Measurements from ENCODE around the gene CPZ.

GRCh38 chr4:8614365-8615193 is 22.0 kb downstream of the CPZ start:
- TF ChIP-seq CTCF (conservative IDR thresholded peaks at IDR 0.05; ENCODE audit: low read depth, low read length) (no peak), RAD21 (IDR thresholded peaks at IDR 0.05; ENCODE audit: low read length) (no peak), MAFK (IDR thresholded peaks at IDR 0.05; ENCODE audit: low read depth, low read length) (no peak), POLR2A (IDR thresholded peaks at IDR 0.05; ENCODE audit: low read depth, low read length) (no peak), CEBPB (IDR thresholded peaks at IDR 0.05; ENCODE audit: low read depth, low read length) (no peak), USF2 (IDR thresholded peaks at IDR 0.05; ENCODE audit: low read depth, low read length) (no peak), MAZ (IDR thresholded peaks at IDR 0.05; ENCODE audit: borderline replicate concordance, low read depth, low read length) (no peak), ELK1 (IDR thresholded peaks at IDR 0.05; ENCODE audit: borderline replicate concordance, low read depth, low read length) (no peak), FOS (IDR thresholded peaks at IDR 0.05; ENCODE audit: low read depth, low read length) (no peak), RCOR1 (IDR thresholded peaks at IDR 0.05; ENCODE audit: insufficient replicate concordance, low read length) (no peak)
